ENCODE data around the gene FHIT. TPM values are rescaled to one million over a fixed set of nuclear protein-coding genes. Genes with fewer than 3 reads are reported as not detected.

Gene FHIT
- total RNA-seq, 1 donor from 2014 or later: 7.9 TPM

- DNase-seq (ENCODE audit: low spot score): no peak
Observed at GRCh38 chr3:60178931-60179653, 1072.2 kb downstream of the FHIT start.

- no peak for DNase-seq (ENCODE audit: low spot score)
Observed at GRCh38 chr3:60177726-60178125, 1073.5 kb downstream of the FHIT start.

- no peak for DNase-seq (ENCODE audit: low spot score)
Observed at GRCh38 chr3:60176614-60177013, 1074.6 kb downstream of the FHIT start.

- DNase-seq (ENCODE audit: low spot score): no peak
Observed at GRCh38 chr3:60175680-60176079, 1075.6 kb downstream of the FHIT start.

GRCh38 chr3:60169755-60170154, 1081.5 kb downstream of the FHIT start:
- no peak for DNase-seq (ENCODE audit: low spot score)

GRCh38 chr3:60167186-60167585, 1084.1 kb downstream of the FHIT start:
- DNase-seq (ENCODE audit: low spot score): no peak

- no peak for DNase-seq (ENCODE audit: low spot score)
Observed at GRCh38 chr3:60160822-60161748, 1090.2 kb downstream of the FHIT start.

- no peak for DNase-seq (ENCODE audit: low spot score)
Observed at GRCh38 chr3:60160111-60160821, 1091.0 kb downstream of the FHIT start.

GRCh38 chr3:60158035-60158434, 1093.2 kb downstream of the FHIT start:
- no peak for DNase-seq (ENCODE audit: low spot score)

- DNase-seq (ENCODE audit: low spot score): no peak
Observed at GRCh38 chr3:60154011-60154410, 1097.2 kb downstream of the FHIT start.

- no peak for DNase-seq (ENCODE audit: low spot score)
Observed at GRCh38 chr3:60153221-60153999, 1097.8 kb downstream of the FHIT start.

- no peak for DNase-seq (ENCODE audit: low spot score)
Observed at GRCh38 chr3:60149501-60149900, 1101.8 kb downstream of the FHIT start.

GRCh38 chr3:60147249-60147950, 1103.9 kb downstream of the FHIT start:
- no peak for DNase-seq (ENCODE audit: low spot score)

- no peak for DNase-seq (ENCODE audit: low spot score)
Observed at GRCh38 chr3:60146121-60146520, 1105.1 kb downstream of the FHIT start.

- no peak for DNase-seq (ENCODE audit: low spot score)
Observed at GRCh38 chr3:60144071-60144470, 1107.2 kb downstream of the FHIT start.

- peak; percentile 81 for DNase-seq (ENCODE audit: low spot score)
Observed at GRCh38 chr3:60142009-60142408, 1109.2 kb downstream of the FHIT start.

GRCh38 chr3:60140160-60140559, 1111.1 kb downstream of the FHIT start:
- no peak for DNase-seq (ENCODE audit: low spot score)

- DNase-seq (ENCODE audit: low spot score): no peak
Observed at GRCh38 chr3:60136601-60137000, 1114.7 kb downstream of the FHIT start.

- DNase-seq (ENCODE audit: low spot score): no peak
Observed at GRCh38 chr3:60135474-60135873, 1115.8 kb downstream of the FHIT start.

GRCh38 chr3:60133269-60134162, 1117.7 kb downstream of the FHIT start:
- peak; percentile 33 for DNase-seq (ENCODE audit: low spot score)

Data from umbilical cord (tissue), 2 donors.